NK-92 (cell line): ENCODE measurements around the gene RAB7A.
"Not testable (repeated sequence)": the region's sequence is repeated elsewhere in the genome, so short reads cannot be mapped to it uniquely, and the experiment has no call there.

Experiments used
- DNase-seq: peaks from one replicate; lab custom pipeline; 2025; ENCODE audit not compliant: unreplicated experiment; lab: John Stamatoyannopoulos, UW

The RAB7A gene

DNA sequence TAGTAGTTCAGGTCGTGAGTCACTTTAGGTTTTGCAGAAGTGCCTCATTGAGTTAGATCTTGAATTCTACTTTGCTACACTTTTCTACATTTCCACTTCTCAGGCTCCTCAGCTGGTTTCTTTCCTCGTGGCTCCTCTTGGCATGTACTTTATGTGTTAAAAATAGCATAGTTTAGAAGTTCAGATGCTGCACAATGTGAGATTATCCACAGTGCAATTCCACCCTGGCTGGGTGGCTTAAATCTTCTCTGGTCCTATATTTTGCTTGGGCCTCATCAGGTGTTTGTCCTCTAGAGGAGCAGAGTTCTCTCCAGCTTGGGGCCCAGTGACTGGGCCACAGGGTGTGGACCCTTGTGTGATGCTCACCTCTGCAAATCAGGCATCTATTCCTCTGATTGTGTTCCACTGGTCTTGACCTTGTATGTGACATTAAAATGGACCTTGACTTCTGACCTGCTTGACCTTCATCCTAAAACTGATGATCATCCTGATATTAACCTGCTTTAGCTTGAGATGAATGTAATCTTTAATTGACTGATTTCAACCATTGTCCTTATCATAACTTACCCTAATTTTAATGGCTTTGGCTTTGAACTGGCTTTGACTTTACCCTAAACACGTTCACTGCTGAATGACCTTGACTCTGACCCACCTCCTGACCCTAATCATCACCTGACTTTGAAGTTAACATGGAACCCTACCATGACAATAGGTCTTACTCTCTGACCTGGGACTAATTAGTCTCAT, 89.5 kb downstream of the RAB7A start:
- no peak for DNase-seq

- DNase-seq: no peak
Observed at GRCh38 chr3:128818186-128818787, 92.3 kb downstream of the RAB7A start.

GRCh38 chr3:128820252-128820839, 94.4 kb downstream of the RAB7A start:
- DNase-seq: no peak

GRCh38 chr3:128823008-128823407, 97.0 kb downstream of the RAB7A start:
- DNase-seq: no peak

- no peak for DNase-seq
Observed at GRCh38 chr3:128823631-128824030, 97.6 kb downstream of the RAB7A start.

GRCh38 chr3:128824132-128824850, 98.3 kb downstream of the RAB7A start:
- no peak for DNase-seq

DNA sequence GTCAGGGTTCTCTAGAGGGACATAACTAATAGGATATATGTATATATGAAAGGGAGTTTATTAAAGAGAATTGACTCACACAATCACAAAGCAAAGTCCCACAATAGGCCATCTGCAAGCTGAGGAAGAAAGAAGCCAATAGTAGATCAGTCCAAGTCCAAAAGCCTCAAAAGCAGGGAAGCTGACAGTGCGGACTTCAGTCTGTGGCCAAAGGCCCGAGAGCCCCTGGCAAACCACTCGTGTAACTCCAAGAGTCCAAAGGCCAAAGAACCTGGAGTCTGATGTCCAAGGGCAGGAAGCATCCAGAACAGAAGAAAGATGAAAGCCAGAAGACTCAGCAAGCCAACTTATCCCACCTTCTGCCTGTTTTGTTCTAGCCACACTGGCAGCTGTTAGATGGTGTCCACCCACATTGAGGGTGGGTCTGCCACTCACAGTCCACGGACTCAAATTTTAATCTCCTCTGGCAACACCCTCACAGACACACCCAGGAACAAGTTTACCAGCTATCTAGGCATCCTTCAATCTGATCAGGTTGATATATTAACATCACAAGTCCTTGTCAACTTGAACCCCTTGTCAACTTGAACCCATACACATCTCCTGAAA, 99.2 kb downstream of the RAB7A start:
- DNase-seq: no peak

DNA sequence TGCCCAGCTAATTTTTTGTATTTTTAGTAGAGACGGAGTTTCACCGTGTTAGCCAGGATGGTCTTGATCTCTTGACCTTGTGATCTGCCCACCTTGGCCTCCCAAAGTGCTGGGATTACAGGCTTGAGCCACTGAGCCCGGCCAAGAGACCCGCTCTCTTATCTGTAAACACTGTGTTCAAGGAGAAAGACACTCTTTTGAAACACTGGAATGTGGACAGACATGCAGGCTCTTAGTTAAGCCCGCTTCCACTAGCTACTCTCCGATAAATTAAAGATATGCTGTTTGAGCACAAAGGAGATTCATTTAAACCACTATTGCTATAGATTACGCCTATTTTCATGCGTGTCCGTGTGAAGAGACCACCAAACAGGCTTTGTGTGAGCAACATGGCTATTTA, 103.1 kb downstream of the RAB7A start:
- DNase-seq: not testable (repeated sequence)

DNA sequence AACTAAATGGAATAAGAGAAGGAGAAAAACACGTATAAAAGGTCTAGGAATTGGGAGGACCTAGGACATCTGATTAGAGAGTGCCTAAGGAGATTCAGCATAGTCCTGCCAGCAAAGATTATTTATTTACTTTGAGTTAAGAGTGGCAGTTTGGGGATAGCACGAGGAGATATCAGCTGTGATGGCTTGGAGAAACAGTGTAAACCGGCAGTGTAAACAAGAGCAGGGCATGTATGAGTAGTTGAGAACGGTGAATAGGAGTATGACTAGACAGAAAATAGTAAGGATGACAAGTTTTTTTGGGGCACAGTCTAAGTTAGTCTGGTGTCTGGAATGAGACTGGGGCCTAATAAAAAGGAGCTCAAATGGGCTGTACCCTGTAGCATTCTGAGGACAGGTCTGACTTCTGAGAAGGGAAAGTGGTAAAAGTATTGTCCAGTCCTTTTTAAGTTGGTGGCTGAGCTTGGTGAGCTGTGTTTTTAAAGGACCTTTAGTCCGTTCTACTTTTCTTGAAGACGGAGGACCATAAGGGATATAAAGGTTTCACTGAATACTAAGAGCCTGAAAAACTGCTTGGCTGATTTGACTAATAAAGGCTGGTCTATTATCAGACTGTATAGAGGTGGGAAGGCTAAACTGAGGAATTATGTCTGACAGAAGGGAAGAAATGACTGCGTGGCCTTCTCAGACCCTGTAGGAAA, 104.1 kb downstream of the RAB7A start:
- not testable (repeated sequence) for DNase-seq

GRCh38 chr3:128830762-128831161, 104.8 kb downstream of the RAB7A start:
- DNase-seq: not testable (repeated sequence)

GRCh38 chr3:128832979-128833378, 107.0 kb downstream of the RAB7A start:
- not testable (repeated sequence) for DNase-seq

GRCh38 chr3:128835096-128835495, 109.1 kb downstream of the RAB7A start:
- no peak for DNase-seq

GRCh38 chr3:128841926-128842920, 116.2 kb downstream of the RAB7A start:
- no peak for DNase-seq

GRCh38 chr3:128844502-128844901, 118.5 kb downstream of the RAB7A start:
- DNase-seq: no peak

- DNase-seq: no peak
Observed at GRCh38 chr3:128845119-128845777, 119.3 kb downstream of the RAB7A start.

DNA sequence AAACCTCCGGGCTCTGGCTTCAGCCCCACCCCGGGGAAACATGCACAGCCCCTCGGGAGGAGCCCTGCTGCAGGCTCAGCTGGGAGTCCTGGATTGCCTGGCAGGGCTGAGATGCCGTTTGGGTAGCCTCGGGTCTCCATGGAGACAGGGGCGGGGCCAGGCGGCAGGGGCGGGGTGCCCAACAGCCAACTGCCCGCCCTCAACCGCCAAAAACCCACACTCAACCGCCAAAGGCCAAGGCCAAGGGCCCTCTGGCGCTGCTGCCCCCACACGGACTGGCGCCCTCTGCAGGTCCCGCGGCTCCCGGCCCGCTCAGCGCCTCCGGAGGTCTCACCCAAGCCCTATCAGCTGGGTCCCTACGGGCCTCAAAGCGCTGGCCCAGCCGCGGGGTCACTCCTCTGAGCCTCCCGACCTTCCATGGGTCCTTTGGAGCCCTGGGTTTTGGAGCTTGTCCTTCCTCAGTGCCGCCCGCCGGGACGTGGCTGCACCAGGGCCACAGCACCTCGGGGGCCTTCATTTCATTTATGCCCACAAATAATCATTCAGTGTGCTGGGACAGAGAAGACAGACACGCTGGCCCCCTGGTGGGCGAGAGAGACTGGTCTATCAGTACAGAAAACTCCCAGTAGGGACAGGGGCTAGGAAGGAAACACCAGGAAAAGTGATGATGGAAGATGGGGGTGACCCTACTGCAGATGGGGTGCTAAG, 119.9 kb downstream of the RAB7A start:
- no peak for DNase-seq

DNA sequence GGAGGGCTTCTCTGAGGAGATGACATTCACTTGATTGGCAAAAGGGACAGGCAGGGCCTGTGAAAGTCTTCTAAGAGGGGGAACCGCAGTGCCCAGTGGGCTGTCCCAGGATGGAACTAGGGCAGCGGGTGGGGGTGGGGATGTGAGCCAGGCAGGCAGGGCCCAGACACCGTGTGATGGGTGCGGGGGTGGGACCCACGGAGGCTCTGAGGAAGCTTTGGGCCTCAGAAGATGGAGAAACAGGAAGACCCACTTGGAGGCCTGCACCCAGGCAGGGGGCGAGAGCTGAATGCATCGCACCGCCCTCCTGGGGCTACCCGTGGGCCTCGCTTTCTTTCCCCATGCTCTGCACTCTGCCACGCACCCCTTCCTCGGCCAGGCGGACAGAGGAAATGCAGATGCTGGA, 120.5 kb downstream of the RAB7A start:
- no peak for DNase-seq

DNA sequence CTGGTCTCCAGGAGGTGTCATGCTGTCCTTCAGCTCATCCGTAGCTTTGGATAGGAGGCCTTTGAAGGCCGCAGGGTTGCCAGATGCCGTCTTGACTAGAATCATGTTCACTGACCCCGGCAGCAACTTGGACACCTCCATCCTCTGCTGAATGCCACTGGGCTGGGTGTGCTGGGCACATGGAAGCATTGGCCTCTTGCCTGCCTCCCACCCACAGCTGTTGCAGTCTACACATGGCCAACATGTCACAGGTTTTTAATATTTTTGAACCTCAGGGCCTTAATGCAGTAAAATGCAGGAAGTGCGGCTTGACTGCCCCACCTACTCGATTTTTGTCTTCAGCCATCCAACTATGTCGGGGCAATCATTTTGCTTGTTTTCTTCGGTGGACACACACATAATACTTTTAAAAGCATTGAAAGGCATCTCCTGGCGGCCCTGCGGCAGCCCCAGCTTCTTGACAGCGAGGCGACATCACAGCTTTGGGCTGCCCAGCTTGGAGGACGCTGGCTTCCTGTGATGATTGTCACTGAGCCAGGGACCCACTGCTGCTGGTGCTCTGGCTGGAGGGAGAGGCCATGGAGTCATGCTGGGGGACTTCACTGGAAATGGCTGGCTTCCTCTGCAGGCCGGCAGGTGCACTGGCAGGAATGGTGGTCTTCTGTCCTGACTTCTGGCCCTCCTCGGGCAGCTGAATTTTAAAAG, 121.8 kb downstream of the RAB7A start:
- no peak for DNase-seq
